GM21619 (cell line): ENCODE measurements around the gene RAD54L2.
A peak's percentile ranks its signal among the peaks of the same experiment; 100 is the strongest.
"Not testable (repeated sequence)": the region's sequence is repeated elsewhere in the genome, so short reads cannot be mapped to it uniquely, and the experiment has no call there.

ENCODE experiments used
- ATAC-seq: cut with Tn5 transposase; IDR thresholded peaks from one replicate; pipeline ENCODE4 v1.9.1; 2021; ENCODE audit not compliant: unreplicated experiment

RAD54L2 gene

DNA sequence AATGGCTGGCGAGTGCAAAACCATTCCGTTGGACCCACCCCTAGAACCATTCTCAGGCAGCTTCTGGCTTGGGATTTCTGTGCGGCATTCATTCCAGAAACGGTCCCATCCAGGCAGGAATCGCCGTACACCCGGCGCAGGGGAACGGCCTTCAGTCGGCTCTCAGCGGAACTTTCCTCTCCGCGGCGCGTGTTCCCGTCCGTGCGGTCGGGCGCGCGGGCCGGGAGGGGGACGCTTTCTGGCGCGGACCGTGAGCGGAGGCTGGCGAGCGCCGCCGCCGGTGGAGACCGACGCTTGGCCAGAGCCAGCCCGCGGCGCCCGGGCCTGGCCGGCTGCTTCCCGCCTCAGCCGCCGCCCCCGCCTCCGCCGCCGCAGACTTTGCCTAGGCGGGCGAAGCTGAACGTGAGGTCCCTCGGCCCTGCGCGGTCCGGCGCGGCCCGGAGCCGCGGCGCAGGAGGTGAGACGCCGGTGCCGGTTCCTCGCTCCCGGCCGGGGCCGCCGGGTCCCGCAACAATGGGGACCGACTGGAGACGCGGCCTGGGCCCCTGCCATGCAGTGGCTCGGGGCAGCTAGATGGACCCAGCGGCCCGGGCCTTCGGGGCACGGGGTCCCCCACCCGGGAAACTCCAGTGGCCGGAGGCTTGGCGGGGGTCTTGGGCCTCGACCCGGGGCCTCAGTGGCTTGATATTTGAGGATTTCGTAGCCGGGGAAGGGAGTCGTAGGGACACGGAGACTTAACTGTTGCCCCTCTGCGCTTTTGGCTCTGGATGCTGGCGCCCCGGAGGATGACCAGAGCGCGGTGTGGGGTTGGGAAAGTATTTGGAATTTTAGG lies at the start of gene RAD54L2:
TSS of gene RAD54L2 (plus strand) at position 261 of the 832 bp plus-strand sequence. CDS start 51,702 bp downstream, outside the sequence.
- peak; percentile 69 for ATAC-seq

- ATAC-seq = peak; percentile 64
These were observed 39.4 kb upstream of the RAD54L2 start for GRCh38 chr3:51498876-51499738.

DNA sequence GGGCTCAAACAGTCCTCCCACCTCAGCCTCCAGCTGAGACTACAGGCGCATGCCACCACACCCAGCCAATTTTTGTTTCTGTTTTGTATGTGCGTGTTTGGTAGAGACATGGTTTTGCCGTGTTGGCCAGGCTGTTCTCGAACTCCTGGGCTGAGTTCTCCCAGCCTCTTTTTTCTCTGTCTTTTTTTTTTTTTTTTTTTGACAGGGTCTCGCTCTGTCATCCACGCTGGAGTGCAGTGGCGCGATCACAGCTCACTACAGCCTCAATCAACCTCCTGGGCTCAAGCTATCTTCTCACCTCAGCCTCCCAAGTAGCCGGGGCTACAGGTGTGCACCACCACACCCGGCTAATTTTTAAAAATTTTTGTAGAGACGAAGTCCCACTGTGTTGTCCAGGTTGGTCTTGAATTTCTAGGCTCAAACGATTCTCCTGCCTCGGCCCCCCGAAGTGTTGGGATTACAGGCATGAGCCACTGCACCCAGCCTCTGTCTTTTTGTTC lies 37.8 kb upstream of the RAD54L2 start:
- no peak for ATAC-seq

DNA sequence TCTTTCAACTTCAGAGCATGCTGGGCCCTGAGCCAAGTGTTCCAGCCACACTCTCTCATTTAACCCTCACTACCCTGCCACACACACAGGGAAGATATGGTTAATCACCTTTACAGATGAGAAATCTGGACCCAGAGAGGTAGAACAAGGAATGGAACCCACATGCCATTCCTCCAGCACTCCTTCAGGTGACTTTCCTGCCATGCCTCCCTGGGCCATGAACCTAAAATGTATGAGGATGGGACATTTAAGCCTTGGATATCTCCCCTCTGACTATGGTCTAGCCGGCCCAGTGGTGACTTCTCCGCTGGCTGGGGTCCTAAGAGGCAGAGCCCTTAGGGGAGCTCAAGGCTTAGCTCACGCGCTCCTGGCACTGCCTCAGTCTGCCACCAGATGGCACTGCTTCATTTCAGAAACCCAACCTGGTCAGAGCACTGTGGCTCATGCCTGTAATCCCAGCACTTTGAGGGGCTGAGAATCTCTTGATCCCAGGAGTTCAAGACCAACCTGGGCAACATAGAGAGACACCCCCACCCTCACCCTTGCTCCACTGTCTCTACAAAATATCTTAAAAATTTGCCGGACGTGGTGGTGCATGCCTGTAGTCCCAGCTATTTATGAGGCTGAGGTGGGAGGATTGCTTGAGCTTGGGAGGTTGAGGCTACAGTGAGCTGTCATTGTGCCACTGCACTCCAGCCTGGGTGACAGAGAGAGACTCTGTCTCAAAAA lies 36.5 kb upstream of the RAD54L2 start:
- ATAC-seq = no peak

- ATAC-seq = no peak
These were observed 36.0 kb upstream of the RAD54L2 start for GRCh38 chr3:51502562-51502910.

DNA sequence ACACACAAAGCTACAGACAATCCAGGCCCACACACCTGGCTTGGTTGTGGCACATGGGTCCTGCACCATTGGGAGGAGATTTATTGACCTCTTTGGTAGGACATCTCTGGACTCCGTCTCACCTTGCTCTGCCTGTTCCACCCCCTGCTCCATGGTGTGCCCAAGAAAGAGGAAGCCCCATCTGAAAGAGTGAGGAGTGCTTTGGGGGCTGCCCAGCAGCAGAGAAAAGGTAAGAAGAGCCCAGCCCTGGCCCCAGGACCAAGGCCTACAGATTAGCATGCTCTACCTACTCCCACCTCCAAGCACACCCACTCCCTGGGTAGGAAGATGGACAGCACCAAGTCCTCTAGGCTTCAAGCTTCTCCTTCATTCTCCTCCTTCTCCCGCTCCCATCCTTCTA lies 35.5 kb upstream of the RAD54L2 start:
- no peak for ATAC-seq

- ATAC-seq = no peak
These were observed 30.3 kb upstream of the RAD54L2 start for GRCh38 chr3:51508255-51508654.

- no peak for ATAC-seq
These were observed 27.5 kb upstream of the RAD54L2 start for GRCh38 chr3:51510996-51511395.

DNA sequence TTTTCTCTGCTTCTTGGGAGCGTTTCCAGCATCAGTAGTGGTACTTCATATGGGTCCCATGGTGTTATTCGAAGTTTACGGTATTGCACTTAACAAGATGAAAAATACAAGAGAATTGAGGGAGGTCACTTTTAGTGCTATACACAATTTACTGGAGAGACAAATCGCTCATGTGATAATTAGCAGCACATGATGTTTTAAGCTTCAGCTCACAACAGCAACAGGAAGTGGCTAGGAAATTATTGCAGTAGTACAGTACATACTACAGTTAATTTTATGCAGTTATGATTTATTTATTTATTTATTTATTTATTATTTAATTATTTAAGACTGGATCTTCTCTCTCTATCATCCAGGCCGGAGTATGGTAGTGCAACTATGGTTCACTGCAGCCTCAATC lies 24.3 kb upstream of the RAD54L2 start:
- ATAC-seq = no peak

DNA sequence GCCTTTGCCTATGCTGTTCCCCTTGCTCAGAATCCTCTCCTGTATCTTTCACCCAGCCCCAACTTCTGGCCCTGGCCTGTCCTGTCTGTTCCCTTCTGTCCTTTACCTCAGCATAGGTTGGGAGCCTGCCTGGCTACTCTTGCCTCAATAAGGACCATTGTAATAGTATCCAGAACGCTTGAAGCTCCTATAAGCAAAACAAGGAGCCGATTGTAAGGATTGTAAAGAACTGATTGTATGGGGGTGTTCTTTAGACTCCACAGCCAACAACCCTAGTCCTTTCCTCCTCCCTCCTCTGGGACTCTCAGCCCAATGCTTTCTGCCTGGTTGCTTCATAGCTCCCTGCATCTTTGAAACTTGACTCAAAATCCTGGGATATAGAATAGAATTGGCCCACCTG lies 18.7 kb upstream of the RAD54L2 start:
- no peak for ATAC-seq

DNA sequence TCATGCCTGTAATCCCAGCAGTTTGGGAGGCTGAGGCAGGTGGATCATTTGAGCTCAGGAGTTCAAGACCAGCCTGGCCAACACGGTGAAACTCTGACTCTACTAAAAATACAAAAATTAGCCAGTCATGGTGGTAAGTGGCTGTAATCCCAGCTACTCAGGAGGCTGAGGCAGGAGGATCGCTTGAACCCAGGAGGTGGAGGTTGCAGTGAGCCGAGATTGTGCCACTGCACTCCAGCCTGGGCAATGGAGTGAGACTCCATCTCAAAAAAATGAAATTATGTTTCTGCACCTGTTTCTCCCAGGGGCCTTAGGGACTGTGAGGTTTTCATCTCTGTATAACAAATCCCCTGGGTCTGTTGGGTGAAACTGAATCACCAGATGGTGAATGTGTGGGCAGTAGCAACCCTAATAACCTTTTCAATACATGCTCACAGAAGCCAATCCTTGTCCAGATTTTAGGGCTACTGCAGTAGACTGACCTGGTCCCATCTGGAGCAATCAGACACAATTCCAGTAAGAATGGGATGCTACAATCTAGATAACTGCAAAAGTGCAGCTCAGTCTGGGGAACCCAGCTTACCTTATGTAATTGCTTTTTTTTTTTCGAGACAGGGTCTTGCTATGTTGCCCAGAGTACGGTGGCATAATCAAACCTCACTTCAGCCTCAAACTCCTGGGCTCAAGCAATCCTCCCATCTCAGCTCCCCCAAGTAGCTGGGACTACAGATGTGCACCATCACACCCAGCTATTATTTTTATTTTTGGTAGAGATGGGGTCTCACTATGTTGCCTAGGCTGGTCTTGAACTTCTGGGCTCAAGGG lies 17.4 kb upstream of the RAD54L2 start:
- ATAC-seq = peak; percentile 93

DNA sequence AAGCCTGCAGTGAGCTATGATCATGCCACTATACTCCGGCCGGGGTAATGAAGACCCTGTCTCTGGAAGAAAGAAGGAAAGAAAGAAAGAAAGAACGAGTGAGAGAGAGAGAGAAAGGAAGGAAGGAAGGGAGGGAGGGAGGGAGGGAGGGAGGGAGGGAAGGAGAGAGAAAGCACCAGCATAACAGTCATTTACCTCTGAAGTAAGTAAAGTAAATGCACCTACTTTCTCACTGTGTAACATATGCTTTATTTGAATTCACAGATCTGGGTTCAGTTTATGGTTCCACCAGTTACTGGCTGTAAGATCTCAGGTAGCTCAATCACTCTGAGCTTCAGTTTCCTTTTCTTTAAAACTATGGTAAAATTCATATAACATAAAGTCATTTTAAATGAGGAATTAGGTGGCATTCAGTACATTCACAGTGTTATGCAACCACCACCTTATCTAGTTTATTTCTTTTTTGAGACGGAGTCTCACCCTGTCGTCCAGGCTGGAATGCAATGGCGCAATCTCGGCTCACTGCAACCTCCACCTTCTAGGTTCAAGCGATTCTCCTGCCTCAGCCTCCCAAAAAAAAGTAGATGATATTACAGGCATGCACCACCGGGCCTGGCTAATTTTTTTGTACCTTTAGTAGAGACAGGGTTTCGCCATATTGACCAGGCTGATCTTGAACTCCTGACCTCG lies 16.1 kb upstream of the RAD54L2 start:
- no peak for ATAC-seq

DNA sequence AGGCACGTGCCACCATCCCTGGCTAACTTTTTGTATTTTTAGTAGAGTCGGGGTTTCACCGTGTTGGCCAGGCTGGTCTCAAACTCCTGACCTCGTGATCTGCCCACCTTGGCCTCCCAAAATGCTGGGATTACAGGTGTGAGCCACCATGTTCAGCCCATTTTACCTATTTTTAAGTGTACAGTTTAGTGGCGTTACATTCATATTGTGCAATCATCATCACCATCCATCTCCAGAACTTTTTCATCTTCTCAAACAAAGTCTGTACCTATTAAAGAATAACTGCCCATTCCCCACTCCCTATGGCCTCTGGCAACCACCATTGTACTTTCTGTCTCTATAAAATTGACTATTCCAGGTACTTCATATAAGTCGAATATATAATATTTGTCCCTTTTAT lies 13.6 kb upstream of the RAD54L2 start:
- ATAC-seq = not testable (repeated sequence)

DNA sequence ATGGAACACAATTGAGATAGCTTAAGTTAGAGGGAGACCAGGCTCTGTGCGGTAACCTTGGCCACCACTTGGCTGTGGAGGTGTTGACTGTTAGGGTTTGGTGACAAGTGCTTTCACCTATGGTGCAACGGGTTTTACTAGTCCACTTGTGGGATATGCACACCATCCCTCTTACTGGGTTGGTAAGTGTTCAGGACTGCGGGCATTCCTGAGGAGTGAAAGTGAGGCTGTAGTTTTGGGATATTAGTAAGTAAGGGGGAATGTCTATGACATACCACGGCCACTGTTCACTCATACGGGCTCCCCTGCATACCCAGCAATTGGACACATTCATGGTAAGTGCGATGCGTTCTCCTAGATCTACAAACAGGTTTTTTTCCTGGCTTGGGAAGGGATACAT lies 8.0 kb upstream of the RAD54L2 start:
- no peak for ATAC-seq

DNA sequence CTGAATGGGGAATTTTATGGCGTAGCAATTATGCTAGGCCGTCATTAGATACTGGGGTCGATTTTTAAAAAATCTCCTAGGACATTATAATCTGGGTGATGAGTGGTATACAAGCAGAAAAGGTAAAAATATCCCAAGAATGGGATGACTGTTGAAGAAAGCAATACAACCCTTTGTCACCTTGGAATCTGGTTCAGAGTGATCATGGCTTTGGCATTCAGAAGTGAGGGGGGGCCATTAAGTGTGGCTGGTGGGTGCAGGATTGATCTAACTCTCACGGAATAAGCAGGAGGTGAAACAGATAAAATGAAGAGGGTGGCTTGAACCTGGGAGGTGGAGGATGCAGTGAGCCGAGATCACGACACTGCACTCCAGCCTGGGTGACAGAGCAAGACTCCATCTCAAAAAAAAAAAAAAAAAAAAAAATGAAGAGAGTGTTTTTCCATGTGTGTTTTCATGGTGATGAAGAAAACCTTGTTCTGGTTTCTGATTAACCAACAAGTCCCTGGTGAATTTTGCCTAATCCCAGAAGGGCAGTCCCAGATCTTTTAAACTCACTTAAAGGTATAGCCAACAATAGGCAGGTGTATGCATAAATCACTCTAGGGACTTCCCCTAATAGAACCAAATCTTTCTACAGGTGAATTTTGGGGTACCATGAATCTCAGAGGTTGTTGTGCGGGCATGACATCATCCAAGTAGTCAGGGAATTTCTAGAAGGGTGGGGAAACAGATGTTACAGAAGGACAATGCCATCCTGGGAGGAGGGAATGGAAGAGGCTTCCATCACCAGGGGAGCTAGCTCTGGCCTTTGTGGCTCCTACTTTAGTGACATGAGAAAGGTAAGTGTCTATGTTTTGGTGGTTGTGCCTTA lies 3.1 kb upstream of the RAD54L2 start:
- no peak for ATAC-seq

GRCh38 chr3:51537631-51538030 lies 888 bp upstream of the RAD54L2 start:
- ATAC-seq = not testable (repeated sequence)

- ATAC-seq = no peak
These were observed 432 bp upstream of the RAD54L2 start for GRCh38 chr3:51538115-51538458.

DNA sequence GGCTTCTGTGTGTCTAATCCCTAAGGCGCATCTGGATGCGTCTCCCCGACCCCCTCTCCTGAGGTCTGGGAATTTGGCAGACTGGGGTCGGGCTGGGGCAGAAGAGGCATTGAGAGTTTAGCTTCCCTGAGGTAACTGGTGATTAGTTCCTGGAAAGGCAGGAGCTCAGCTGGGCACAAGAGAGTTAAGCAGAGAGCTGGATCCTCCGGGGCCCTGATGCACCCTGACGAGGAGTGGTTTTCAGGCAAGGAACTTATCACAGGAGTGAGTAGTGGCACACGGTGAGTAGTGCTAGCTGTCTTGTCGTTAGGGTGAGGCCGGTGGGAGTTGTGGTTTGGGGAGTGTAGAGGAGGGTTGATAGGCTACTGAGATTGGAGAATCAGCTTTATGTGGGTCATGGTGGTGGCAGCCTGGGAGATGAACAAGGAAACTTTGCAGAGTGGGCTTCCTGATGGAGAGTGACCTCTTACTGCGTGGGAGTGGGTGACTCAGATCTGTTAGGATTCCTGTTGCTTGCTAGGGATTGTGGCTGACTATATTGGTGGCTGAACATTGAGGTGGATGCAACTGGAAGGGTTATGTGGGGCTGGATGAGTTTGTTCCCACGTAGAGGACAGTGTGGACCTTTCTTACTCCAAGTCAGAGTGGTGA lies 897 bp downstream of the RAD54L2 start:
- no peak for ATAC-seq
